Stimulated activated CD8-positive, alpha-beta memory T cell treated with anti-CD3 and anti-CD28 coated beads, Interleukin-2, amount 100 ng/mL, for 48 hours (primary cell): ENCODE results near the gene SLC6A19.
"Not testable (repeated sequence)": the region's sequence is repeated elsewhere in the genome, so short reads cannot be mapped to it uniquely, and the experiment has no call there.

Source experiments
- DNase-seq, 2 donors: peaks; one replicate each; pipeline ENCODE4 v3.0.0-alpha.2; 2020; ENCODE audit warnings: low read depth in 2 of 2

The SLC6A19 gene

DNA sequence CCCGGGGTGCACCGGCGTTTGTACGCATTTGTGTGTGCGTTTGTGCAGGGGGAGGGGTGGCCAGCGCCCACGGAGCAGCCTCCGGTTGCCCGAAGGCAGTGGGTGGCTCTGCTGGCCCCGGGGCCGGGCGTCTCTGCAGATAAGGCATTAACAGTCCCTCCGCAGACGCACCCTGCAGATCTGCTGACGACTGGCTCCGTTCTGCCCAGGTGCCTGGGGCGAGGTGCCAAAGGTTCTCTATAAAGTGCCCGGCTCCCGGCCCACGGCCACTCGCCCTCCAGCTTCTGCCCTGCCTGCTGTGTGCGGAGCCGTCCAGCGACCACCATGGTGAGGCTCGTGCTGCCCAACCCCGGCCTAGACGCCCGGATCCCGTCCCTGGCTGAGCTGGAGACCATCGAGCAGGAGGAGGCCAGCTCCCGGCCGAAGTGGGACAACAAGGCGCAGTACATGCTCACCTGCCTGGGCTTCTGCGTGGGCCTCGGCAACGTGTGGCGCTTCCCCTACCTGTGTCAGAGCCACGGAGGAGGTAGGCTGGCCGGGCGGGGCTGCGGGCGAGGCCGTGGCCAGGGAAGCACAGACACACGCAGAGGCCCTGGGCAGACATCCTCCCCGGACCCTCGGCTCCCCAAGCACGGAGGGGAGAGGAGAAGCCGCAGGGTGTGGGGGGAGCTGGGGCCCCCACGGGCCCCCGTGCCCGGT, at the start of gene SLC6A19:
Gene SLC6A19, plus strand, starts transcription at position 269 of the 699 bp plus-strand sequence. Its CDS starts 56 bp downstream, at position 325.
- DNase-seq: no peak

DNA sequence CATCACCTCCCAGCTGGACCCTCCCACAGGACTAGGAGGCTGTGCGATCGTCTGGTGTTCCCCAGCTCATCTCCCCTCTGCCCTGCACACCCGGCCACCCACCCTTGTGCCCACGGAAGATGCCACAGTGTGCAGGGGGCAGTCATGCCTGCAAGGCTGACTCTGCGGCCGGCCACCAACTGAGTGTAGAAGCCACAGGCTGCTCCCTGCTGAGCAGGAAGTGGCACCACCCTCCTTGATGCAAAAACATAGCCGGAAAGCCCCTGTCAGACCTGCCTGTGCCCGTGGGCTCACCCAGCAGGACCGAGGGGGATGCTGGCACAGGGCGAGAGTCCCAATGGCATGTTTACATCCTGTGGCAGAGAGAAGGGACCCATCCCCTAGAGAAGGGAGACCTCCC, 49.2 kb upstream of the SLC6A19 start:
- DNase-seq: no peak

DNA sequence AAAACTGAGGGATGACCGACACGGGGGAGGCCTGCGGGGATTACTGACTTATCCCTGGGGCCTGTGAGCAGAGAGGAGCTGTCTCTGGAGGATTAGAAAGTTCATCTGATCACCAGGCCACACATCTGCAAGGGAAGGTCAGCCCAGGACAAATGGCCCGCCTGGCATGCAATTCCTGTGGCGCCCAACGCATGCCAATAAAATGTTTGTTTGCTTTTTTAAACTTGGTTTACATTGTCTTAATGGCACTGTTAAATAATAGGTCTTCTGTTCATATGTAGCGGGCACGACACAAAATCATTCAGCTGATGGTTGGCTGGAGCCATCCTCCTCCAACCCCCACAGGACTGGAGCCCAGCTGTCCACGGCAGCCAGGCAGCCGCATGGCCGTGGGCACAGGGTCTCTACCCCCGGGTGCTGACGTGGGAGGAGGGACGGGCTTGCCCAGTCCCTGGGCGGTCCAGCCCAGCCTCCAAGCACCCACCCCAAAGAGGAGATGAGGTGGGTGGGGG, 48.6 kb upstream of the SLC6A19 start:
- DNase-seq: no peak

DNA sequence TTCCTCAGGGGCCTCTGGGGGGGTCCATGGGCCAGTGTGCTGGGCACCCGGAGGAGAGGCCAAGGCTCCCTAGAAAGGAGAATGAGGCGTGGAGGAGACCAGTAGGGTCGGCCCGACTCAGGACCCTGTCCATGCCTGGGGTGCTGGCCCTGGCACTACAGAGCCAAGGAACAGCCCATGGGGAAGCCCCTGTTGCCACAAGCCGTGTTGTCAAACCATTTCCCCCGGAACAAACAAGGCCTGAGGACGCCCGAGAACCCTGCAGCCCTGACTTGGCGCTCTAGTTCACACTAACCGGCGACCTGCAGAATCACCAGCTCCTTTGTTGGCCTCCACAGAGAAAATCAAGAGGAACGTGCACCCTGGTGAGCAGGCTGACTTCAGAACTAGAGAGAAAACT, 48.0 kb upstream of the SLC6A19 start:
- DNase-seq: no peak

DNA sequence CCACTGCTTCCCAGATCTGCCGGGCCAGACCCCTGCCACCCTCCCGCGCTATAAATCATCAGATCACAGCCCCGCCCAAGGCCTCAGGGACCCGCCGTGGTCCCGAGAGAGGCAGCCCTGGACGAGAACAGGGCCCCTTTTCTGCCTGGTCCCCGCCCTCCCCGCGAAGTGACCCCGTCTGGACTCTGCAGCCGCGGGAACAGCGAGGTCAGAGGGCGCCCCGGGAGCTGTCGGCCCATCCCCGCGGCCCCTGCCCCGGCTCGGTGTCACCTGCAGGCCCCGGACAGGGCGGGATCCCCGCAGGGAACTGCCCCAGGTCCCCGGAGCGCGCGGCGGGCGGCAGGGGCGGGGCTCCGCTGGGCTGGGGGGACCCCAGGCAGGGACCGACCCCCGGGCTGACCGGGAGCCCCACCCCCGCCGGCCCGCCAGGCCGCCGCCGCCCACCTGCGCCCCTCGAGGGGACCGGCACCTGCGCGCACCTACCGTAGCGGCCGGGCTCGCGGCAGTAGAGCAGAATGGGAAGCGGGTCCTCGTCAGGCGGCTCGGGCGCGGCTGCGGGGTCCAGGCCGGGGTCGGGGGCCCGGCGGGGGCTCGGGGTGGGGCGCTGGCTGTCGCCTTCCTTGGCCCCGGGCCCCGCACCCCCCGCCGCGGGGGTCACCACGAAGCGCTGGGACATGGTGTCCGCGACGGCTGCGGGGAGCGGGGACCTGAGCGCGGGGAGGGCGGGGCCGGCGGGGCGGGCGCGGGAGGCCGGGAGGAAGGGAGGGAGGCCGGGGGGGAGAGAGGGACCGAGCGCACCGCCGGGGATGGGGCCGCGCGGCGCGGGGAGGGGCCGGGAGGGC, 46.0 kb upstream of the SLC6A19 start:
- DNase-seq: no peak

DNA sequence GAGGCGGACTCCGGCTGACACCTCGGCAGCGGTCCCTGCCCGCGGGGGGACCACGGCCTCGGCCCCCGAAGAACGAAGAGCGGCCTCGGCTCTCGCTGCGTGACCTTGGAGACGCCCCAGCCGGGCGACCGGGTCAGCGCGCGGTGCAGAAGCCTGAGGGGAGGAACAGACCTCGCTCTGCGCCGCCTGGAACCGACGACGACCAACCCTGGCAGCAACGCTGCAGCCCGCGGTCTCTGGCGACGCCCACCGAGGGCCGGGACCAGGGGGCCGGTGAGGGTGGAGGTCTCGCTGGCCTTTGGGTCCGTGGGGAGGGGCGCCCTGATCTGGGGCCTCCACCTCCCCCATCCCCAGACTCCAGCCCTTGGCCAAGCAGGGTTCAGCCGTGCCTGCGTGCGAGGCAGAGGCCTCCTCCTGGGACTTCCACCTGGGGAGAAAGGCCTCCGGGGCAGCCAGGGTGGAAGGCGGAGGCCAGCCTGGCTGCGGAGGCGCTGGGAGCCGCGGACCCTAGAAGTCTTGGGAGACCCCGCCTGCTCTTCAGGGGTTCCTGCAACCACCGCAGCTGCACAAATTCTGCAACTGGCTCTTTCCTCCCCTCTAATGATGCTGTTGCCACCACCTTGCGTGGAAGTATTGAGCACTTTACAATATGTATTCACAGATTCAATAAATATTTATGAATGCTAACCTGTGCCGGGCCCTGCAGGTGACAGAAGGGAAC, 45.2 kb upstream of the SLC6A19 start:
- no peak for DNase-seq

DNA sequence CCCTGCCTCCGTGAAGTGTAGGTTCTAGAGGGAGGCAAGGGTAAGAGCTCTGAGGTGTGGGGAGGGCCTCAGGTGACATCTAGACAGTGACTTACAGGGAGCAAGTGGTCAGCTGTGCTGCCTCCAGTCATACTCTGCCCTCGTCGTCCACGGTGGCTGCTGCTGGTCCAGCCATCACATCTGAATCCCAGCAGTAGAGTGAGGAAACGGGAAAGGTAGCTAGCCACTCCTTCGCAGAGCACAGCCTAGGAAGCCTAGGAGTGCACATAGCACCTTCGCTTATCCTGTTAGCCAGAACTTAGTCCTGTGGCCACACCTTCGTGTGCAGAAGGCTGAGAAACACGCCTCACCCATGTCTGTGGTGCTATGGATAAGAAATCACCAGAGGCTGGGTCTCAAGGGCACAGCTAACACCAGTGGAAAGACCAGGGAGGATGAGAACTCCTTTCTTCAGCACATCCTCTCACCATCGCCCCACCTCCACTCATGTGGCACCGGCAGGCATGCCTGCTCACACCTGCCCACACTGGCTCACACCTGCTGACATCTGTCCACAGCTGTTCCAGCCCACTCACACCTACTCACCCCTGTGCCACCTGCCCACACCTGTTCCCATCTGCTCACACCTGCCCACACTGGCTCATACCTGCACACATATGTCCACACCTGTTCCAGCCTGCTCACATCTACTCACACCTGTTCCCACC, 44.5 kb upstream of the SLC6A19 start:
- DNase-seq: no peak

DNA sequence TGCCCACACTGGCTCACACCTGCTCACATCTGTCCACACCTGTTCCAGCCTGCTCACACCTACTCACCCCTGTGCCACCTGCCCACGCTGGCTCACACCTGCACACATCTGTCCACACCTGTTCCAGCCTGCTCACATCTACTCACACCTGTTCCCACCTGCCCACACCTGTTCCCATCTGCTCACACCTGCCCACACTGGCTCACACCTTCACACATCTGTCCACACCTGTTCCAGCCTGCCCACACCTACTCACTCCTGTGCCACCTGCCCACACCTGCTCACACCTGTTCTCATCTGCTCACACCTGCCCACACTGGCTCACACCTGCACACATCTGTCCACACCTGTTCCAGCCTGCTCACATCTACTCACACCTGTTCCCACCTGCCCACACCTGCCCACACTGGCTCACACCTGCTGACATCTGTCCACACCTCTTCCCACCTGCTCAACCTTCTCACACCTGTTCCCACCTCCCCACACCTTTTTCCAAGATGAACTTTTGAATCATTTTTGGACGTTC, 43.9 kb upstream of the SLC6A19 start:
- not testable (repeated sequence) for DNase-seq

DNA sequence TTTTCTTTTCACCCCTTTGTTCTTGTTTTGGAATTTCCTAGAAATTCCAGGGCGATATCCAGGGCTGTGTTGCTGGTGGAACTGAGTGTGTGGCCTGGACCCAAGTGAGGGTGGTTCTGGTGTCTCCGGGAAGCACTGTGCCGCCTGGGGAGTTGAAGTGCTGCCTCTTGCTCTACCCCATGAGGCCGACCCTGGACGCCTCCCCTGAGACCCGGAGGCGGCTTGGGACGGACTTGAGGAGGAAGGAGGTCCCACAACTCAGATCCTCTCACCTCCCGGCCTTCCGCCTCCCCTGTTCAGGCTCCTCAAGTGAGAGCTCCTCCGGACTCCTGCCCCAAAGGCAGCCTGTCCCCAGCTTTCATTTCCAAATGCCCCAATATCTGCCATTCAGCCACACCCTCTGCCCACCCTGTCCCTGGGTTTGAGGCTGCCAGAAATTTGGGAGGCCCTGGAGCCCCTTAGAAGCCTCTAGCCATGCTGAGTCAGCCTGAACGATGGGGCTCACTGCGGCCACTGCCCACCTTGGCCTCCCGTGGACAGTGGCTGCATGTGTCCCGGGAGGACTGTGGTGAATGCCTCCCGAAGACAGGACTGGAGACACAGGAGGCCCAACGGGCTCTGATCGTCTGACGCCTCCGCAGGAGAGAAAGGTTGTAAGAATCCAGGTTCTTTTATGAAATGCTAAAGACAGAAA, 42.6 kb upstream of the SLC6A19 start:
- no peak for DNase-seq

DNA sequence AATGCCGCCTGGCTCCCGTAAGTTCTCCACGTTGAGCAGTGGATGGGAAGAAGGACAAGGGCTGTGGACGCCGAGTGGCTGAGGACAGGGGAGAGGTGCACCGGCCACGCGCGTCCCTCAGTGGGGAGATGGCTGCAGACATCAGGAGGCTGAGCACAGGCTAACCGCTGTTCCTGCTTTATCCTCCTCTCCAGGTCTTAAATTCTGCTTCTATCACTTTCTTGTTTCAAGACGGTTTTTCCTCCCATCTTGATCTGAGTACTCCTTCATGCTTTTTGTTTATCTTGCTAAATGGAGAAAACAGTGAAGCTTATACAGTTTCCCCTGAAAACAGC, 42.1 kb upstream of the SLC6A19 start:
- no peak for DNase-seq

DNA sequence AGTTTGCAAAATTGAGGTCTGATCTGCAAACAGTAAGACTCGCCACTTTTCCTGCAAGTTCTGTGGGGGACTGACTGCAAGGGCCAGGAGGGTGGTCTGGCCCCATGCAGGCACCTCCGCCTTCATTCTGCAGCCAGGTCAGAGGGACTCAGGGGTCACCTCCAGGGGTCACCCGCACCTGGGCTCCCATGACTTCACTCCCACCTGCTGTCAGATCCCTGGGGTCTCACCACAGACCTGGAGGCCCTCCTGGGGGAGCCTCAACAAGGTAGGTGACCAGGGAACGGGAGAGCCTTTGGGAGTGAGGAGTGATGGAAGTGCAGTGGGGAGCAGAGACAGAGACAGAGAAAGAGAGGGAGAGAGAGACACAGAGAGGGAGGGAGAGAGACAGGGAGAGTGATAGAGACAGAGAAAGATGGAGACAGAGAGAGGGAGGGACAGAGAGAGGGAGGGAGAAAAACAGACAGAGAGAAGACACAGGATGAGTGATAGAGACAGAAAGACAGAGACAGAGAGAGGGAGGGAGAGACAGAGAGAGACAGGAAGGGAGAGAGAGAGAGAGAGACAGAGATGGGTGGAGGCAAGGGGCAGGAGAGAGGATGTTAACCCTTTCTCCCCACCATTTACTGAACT, 41.5 kb upstream of the SLC6A19 start:
- no peak for DNase-seq

DNA sequence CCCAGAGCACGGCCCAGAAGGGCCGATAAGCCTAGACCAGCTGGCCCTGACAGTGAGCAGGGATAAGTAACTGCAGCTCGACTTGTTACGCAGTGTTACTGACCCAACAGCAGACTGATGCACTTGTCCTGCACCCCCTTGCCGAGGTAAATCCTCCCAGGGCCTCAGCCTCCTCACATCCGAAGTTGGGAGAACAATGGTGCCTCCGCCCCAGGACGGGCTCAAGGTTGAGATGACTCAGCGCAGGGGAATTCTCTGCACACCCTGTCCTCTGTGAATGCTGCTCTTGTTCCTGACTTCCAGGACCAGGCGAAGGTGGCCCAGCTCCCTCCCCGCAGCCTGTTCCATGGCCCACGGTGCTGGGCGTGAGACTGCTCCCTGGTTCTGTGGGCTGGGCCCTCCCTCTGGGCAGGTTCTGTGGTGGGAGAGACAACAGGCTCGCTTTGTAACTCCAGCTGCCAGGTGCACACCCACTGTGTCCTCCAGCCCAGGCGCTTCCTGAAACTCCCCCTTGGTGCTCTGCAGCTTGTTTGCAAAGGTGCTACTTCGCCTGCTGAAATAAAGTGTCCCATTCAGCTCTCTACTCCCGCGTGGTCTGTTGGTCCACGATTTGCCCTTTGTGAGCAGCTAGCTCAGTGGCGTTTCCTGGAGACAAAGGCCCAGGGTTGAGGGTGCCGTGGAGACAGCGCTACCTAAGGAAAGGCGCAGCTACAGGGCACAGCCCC, 40.1 kb upstream of the SLC6A19 start:
- DNase-seq: no peak

DNA sequence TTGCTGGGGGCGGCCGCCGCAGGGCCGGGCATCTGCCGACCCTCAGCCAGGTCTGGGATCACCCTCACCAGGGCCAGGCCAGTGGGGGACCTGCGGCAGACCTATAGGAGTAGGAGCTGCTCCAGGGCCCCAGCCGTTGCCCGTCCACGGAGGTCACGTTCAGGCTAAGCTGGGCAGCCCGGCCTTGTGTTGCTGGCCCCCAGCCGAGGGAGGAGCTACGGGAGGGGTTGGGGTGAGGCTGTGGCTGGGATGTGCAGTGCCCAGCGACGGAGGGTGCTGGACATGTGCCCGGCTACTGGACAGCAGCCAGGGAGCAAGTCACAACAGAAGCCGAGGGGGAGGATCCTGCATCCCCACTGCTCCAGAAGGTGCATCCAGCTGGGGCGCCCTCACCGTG, 39.6 kb upstream of the SLC6A19 start:
- no peak for DNase-seq

DNA sequence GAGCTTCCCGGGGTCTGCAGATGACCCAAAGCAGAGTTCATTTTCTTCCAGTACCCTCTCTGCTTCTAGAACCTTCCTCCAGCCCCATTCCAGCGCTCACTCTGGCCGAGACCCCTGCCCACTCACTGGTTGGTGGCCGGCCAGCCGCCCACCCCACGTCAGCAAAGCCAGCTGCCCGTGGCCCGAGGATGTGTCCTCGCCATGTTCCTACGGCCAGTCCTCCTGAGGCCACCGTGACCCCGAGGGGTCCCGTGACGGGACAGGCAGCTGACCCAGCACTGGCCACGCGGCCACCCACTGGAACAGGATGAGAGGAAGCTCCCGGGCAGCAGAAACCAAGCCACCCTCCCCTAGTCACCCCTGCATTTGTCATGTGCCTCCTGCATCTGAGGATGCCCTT, 39.1 kb upstream of the SLC6A19 start:
- no peak for DNase-seq

DNA sequence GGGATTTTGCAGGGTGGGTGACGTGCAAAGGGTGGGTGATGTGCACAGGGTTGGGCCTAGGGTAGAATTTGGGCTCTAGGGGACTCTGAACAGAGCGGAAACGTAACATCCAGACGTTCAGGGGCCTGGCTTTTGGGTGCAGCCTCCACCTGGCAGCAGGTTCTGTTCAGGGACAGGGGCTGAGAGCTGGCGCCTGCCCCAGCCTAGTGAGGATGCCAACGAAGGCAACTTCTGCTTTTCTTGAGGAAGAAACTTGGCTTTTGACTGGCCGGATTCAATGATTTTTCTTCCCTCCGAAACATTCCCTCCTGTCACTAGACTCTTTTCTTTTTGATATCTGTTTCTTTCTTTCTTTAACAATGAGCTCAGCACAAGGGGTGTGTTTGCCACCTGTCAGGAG, 38.6 kb upstream of the SLC6A19 start:
- DNase-seq: no peak

DNA sequence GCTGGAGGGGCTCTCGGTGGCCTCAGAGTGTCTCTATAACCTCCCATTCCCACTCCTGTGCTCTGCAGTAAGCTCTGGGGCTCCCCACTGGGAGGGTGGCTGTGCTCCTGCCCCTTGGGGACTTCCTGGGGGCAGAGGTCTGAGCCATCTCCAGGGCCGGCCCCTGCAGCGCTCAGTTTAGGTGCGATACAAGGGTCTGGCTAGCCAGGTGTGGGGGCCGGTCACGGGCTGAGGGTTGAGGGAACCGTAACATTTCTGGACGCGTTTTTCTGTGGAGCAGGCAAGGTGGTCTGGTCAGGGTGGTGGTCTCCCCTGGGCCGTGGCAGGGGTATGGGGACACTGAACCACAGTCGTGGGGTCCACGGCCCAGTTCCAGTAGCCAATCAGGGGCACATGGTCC, 38.0 kb upstream of the SLC6A19 start:
- no peak for DNase-seq

DNA sequence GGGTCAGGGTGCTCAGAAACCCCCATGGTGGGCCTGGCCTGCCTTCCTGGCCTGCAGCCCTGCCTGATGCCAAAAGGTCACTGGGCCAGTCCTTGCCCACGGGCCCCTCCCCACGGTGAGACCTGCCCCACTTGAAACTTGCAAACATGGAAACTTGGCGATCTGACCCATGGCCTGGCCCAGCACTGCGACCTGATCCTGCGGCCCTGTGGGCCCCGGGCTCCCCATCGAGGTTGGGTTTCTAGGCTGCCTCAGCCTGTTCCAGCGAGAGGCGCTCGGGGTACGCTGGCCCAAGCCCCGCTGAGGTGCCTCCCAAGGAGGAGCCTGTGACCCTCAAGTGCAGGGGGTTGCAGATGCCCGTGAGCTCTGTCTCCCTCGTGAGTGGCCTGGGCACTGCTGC, 37.5 kb upstream of the SLC6A19 start:
- no peak for DNase-seq

DNA sequence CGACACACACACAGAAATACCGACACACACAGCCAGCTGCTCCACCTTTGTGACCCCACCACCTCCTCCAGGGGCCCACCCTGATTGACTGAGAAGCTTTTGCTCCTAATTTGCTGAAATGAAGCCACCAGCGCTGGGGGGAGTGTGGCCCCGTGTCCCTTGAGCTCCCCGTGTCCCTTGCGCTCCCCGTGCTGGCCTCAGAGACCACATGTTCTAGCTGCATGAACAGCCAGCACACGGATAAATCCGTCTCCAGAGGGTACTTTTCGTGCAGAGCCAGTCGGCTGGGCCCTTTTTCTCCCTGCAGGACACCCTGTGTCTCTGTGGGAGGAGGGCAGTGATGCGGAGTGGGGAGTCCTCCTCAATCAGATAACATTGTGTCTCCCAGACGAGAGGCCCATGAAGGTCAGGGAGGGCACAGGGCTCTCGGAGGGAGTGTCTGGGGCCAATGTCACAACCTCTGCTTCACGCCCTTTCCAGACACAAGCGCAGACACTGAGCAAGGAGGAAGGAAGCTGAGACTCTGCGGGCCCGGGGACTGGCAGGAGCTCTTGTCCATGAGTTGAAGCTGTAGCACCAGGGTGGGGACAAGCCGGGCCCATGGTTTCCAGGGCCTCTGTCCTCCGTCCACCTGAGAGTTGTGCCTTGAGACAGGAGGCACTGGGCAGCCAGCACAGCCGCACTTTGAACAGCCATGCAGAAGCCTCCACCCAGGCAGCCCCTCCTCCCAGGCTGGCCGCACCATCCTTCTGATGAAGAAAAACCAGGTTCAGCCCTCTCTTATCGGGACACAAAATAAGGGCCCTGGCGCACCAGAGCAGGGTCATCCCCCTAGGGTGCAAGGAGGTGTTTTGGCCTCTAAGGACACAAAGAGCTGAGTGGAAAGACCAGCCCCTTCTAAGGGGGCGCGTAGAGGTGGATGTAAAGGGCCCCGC, 36.4 kb upstream of the SLC6A19 start:
- DNase-seq: no peak

DNA sequence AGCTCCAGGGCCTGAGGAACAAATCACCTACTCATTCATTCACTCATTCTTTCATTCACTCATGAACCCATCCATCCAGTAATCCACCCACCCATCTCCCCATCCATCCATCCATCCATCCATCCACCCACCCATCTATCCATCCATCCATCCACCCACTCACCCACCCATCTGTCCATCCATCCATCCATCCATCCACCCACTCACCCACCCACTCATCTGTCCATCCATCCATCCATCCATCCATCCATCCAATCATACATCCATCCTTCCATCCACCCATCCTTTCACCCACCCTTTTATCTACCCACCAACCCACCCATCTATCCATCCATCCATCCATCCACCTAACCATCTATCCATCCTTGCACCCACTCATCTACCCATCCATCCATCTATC, 35.5 kb upstream of the SLC6A19 start:
- no peak for DNase-seq
